Measurements from ENCODE around the gene NOS3. TPM values are rescaled to one million over a fixed set of nuclear protein-coding genes. Genes with fewer than 3 reads are reported as not detected.
A peak's percentile ranks its signal among the peaks of the same experiment; 100 is the strongest.

Gene NOS3
- total and polyA plus RNA-seq, 9 of the 15 experiments (the other 6 are each of a cell fraction or from before 2014, with no cell fraction given) = 1.1 to 121 (median 23.6) TPM

DNA sequence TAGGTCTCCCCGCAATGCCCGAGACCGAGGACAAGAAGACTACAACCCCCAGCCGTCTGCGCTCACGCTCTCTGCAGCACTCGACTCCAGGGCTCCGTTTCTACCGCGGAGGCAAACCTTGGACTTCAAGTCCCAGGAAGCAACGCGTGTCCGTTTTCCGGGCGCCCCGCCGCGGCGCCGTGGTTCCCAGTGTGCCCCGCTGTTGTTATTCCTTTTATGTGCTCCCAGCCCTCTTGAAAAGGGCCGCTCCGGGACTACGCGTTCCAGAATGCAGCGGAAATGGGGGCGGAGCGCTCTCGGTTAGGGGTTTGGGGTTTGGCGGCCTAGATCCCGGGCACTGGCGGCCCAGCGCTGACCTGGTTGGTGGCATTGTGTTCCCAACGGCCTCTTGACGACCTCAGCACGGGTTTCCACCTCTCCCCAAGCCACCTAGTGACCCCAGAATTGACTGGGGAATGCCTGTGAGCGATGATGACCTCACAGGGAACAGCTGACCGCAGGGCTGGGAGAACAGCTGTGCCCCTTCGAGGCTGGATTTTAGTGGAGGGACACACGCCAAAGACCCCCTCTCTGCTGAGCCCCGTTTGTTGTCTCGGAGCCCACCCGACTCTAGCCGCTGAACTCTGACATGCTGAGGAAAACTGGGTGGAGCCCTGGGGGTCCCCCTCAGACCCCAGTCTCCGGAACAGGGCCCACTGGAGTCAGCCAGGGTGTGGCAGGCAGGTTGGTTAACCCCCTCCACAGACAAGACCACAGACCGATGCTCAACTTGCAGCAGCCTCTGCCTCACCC, 67.4 kb downstream of the NOS3 start (continued):
- TF ChIP-seq ADNP (tag; IDR thresholded peaks at IDR 0.05) = no peak
- TF ChIP-seq, protein P1, sequence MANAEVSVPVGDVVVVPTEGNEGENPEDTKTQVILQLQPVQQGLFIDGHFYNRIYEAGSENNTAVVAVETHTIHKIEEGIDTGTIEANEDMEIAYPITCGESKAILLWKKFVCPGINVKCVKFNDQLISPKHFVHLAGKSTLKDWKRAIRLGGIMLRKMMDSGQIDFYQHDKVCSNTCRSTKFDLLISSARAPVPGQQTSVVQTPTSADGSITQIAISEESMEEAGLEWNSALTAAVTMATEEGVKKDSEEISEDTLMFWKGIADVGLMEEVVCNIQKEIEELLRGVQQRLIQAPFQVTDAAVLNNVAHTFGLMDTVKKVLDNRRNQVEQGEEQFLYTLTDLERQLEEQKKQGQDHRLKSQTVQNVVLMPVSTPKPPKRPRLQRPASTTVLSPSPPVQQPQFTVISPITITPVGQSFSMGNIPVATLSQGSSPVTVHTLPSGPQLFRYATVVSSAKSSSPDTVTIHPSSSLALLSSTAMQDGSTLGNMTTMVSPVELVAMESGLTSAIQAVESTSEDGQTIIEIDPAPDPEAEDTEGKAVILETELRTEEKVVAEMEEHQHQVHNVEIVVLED (CRISPR knock-in tag; IDR thresholded peaks at IDR 0.05) = peak; percentile 95
- no peak for TF ChIP-seq PHB2 (IDR thresholded peaks at IDR 0.05; ENCODE audit: low read depth)
- TF ChIP-seq, protein P2, sequence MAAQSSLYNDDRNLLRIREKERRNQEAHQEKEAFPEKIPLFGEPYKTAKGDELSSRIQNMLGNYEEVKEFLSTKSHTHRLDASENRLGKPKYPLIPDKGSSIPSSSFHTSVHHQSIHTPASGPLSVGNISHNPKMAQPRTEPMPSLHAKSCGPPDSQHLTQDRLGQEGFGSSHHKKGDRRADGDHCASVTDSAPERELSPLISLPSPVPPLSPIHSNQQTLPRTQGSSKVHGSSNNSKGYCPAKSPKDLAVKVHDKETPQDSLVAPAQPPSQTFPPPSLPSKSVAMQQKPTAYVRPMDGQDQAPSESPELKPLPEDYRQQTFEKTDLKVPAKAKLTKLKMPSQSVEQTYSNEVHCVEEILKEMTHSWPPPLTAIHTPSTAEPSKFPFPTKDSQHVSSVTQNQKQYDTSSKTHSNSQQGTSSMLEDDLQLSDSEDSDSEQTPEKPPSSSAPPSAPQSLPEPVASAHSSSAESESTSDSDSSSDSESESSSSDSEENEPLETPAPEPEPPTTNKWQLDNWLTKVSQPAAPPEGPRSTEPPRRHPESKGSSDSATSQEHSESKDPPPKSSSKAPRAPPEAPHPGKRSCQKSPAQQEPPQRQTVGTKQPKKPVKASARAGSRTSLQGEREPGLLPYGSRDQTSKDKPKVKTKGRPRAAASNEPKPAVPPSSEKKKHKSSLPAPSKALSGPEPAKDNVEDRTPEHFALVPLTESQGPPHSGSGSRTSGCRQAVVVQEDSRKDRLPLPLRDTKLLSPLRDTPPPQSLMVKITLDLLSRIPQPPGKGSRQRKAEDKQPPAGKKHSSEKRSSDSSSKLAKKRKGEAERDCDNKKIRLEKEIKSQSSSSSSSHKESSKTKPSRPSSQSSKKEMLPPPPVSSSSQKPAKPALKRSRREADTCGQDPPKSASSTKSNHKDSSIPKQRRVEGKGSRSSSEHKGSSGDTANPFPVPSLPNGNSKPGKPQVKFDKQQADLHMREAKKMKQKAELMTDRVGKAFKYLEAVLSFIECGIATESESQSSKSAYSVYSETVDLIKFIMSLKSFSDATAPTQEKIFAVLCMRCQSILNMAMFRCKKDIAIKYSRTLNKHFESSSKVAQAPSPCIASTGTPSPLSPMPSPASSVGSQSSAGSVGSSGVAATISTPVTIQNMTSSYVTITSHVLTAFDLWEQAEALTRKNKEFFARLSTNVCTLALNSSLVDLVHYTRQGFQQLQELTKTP (IDR thresholded peaks at IDR 0.05; ENCODE audit: low read depth in 1 of 2, partially characterized antibody in 2 of 2) = peak in 1 of 2 experiments; percentile 100
- TF ChIP-seq KAT2B (IDR thresholded peaks at IDR 0.05; ENCODE audit: low read depth, low read length) = peak; percentile 14
- no peak for TF ChIP-seq BRD9 (IDR thresholded peaks at IDR 0.05; ENCODE audit: low read depth, partially characterized antibody)
- TF ChIP-seq ZNF695 (CRISPR knock-in tag; IDR thresholded peaks at IDR 0.05) = no peak
- TF ChIP-seq, protein P3, sequence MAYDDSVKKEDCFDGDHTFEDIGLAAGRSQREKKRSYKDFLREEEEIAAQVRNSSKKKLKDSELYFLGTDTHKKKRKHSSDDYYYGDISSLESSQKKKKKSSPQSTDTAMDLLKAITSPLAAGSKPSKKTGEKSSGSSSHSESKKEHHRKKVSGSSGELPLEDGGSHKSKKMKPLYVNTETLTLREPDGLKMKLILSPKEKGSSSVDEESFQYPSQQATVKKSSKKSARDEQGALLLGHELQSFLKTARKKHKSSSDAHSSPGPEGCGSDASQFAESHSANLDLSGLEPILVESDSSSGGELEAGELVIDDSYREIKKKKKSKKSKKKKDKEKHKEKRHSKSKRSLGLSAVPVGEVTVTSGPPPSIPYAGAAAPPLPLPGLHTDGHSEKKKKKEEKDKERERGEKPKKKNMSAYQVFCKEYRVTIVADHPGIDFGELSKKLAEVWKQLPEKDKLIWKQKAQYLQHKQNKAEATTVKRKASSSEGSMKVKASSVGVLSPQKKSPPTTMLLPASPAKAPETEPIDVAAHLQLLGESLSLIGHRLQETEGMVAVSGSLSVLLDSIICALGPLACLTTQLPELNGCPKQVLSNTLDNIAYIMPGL (CRISPR knock-in tag; IDR thresholded peaks at IDR 0.05) = 0 out of 2 replicates have a peak, but pooled peaks have one; percentile 74
- no peak for TF ChIP-seq RBM15 (IDR thresholded peaks at IDR 0.05; ENCODE audit: insufficient read depth, low read length)
- peak; percentile 73 for TF ChIP-seq JUND (IDR thresholded peaks at IDR 0.05; ENCODE audit: borderline replicate concordance, low read depth, low read length)
- TF ChIP-seq JUND (tag; IDR thresholded peaks at IDR 0.05; ENCODE audit: borderline replicate concordance, low read depth, low read length) = peak; percentile 87; the same call in 2 of the 3 replicates
- peak; percentile 61; the same call in 1 of the 2 replicates for TF ChIP-seq SREBF1 (IDR thresholded peaks at IDR 0.05; ENCODE audit: borderline replicate concordance, low read depth, low read length)
- TF ChIP-seq ZNF830 (CRISPR knock-in tag; IDR thresholded peaks at IDR 0.05) = peak; percentile 61; the same call in 1 of the 2 replicates
- no peak for TF ChIP-seq CHCHD3 (CRISPR knock-in tag; IDR thresholded peaks at IDR 0.05)
- TF ChIP-seq, protein P4, sequence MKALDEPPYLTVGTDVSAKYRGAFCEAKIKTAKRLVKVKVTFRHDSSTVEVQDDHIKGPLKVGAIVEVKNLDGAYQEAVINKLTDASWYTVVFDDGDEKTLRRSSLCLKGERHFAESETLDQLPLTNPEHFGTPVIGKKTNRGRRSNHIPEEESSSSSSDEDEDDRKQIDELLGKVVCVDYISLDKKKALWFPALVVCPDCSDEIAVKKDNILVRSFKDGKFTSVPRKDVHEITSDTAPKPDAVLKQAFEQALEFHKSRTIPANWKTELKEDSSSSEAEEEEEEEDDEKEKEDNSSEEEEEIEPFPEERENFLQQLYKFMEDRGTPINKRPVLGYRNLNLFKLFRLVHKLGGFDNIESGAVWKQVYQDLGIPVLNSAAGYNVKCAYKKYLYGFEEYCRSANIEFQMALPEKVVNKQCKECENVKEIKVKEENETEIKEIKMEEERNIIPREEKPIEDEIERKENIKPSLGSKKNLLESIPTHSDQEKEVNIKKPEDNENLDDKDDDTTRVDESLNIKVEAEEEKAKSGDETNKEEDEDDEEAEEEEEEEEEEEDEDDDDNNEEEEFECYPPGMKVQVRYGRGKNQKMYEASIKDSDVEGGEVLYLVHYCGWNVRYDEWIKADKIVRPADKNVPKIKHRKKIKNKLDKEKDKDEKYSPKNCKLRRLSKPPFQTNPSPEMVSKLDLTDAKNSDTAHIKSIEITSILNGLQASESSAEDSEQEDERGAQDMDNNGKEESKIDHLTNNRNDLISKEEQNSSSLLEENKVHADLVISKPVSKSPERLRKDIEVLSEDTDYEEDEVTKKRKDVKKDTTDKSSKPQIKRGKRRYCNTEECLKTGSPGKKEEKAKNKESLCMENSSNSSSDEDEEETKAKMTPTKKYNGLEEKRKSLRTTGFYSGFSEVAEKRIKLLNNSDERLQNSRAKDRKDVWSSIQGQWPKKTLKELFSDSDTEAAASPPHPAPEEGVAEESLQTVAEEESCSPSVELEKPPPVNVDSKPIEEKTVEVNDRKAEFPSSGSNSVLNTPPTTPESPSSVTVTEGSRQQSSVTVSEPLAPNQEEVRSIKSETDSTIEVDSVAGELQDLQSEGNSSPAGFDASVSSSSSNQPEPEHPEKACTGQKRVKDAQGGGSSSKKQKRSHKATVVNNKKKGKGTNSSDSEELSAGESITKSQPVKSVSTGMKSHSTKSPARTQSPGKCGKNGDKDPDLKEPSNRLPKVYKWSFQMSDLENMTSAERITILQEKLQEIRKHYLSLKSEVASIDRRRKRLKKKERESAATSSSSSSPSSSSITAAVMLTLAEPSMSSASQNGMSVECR (CRISPR knock-in tag; IDR thresholded peaks at IDR 0.05) = 0 out of 2 replicates have a peak, but pooled peaks have one; percentile 46

All from K562 (cell line).